Measurements from ENCODE around the gene TNNI2. TPM values are rescaled to one million over a fixed set of nuclear protein-coding genes. Genes with fewer than 3 reads are reported as not detected.

Gene TNNI2
- total and polyA plus RNA-seq, 2 donors (not counting 1 experiment from before 2014, with no cell fraction given), result not detected

- Histone ChIP-seq H3K27ac (ENCODE audit: insufficient read depth, low read length) (no peak overlapping the region), H3K9me3 (ENCODE audit: control insufficient read depth, insufficient read depth, low read depth, low read length) (no peaks in the 10 kb centered on the region), H4K20me1 (ENCODE audit: control insufficient read depth, extremely low read depth, insufficient read depth, low read length) (no peaks in the 10 kb centered on the region), H3K79me2 (ENCODE audit: control insufficient read depth, insufficient read depth, low read length) (no peaks in the 10 kb centered on the region), H3K4me1 (ENCODE audit: control insufficient read depth, extremely low read depth, insufficient read depth, low read length) (no peaks in the 10 kb centered on the region), H2AFZ (ENCODE audit: low read length) (no peak overlapping the region), H3K27me3 (ENCODE audit: control insufficient read depth, insufficient read depth, low read length) (no peaks in the 10 kb centered on the region), H3K9ac (ENCODE audit: insufficient read depth, low read length) (no peak overlapping the region), H3K4me3 (replicated peaks in 1 of 4; ENCODE audit: control extremely low read depth in 1 of 4, insufficient read depth in 1 of 4, low read depth in 3 of 4, low read length in 4 of 4) (no peak overlapping the region), H3K4me2 (ENCODE audit: extremely low read depth, insufficient read depth, low read length) (no peak overlapping the region), H3K36me3 (ENCODE audit: control insufficient read depth, insufficient read depth, low read length) (no peaks in the 10 kb centered on the region)
- DNase-seq (ENCODE audit: low read depth in 2 of 2), result no peak
- TF ChIP-seq EZH2 (IDR thresholded peaks at IDR 0.05; ENCODE audit: low read length, missing control alignments) (no peak), CTCF (conservative IDR thresholded peaks at IDR 0.05 in 1 of 2, IDR thresholded peaks at IDR 0.05 in 1 of 2; ENCODE audit: low read depth in 1 of 2, low read length in 2 of 2) (no peak)
Observed at GRCh38 chr11:1839924-1840779, 1.4 kb downstream of the TNNI2 start.

- H3K27me3 ChIP-seq (ENCODE audit: control insufficient read depth, insufficient read depth, low read length), result no peaks in the 10 kb centered on the region
- H3K9me3 ChIP-seq (ENCODE audit: control insufficient read depth, insufficient read depth, low read depth, low read length), result no peaks in the 10 kb centered on the region
- no peak overlapping the region for H3K9ac ChIP-seq (ENCODE audit: insufficient read depth, low read length)
- no peaks in the 10 kb centered on the region for H4K20me1 ChIP-seq (ENCODE audit: control insufficient read depth, extremely low read depth, insufficient read depth, low read length)
- no peak overlapping the region for H2AFZ ChIP-seq (ENCODE audit: low read length)
- no peak overlapping the region for H3K4me3 ChIP-seq (replicated peaks in 1 of 4; ENCODE audit: control extremely low read depth in 1 of 4, insufficient read depth in 1 of 4, low read depth in 3 of 4, low read length in 4 of 4)
- H3K4me2 ChIP-seq (ENCODE audit: extremely low read depth, insufficient read depth, low read length), result no peak overlapping the region
- no peak for DNase-seq (ENCODE audit: low read depth in 2 of 2)
- no peaks in the 10 kb centered on the region for H3K4me1 ChIP-seq (ENCODE audit: control insufficient read depth, extremely low read depth, insufficient read depth, low read length)
- no peaks in the 10 kb centered on the region for H3K36me3 ChIP-seq (ENCODE audit: control insufficient read depth, insufficient read depth, low read length)
- no peaks in the 10 kb centered on the region for H3K79me2 ChIP-seq (ENCODE audit: control insufficient read depth, insufficient read depth, low read length)
- TF ChIP-seq CTCF (conservative IDR thresholded peaks at IDR 0.05 in 1 of 2, IDR thresholded peaks at IDR 0.05 in 1 of 2; ENCODE audit: low read depth in 1 of 2, low read length in 2 of 2) (no peak), EZH2 (IDR thresholded peaks at IDR 0.05; ENCODE audit: low read length, missing control alignments) (no peak)
- H3K27ac ChIP-seq (ENCODE audit: insufficient read depth, low read length), result no peak overlapping the region
Observed at GRCh38 chr11:1840780-1841480, 2.1 kb downstream of the TNNI2 start.

- Histone ChIP-seq H3K4me1 (ENCODE audit: control insufficient read depth, extremely low read depth, insufficient read depth, low read length) (no peaks in the 10 kb centered on the region), H3K4me2 (ENCODE audit: extremely low read depth, insufficient read depth, low read length) (no peak overlapping the region), H3K27me3 (ENCODE audit: control insufficient read depth, insufficient read depth, low read length) (no peaks in the 10 kb centered on the region), H3K9me3 (ENCODE audit: control insufficient read depth, insufficient read depth, low read depth, low read length) (no peaks in the 10 kb centered on the region), H3K9ac (ENCODE audit: insufficient read depth, low read length) (no peak overlapping the region), H3K27ac (ENCODE audit: insufficient read depth, low read length) (no peak overlapping the region), H4K20me1 (ENCODE audit: control insufficient read depth, extremely low read depth, insufficient read depth, low read length) (no peaks in the 10 kb centered on the region), H3K79me2 (ENCODE audit: control insufficient read depth, insufficient read depth, low read length) (no peaks in the 10 kb centered on the region), H3K4me3 (replicated peaks in 1 of 4; ENCODE audit: control extremely low read depth in 1 of 4, insufficient read depth in 1 of 4, low read depth in 3 of 4, low read length in 4 of 4) (no peak overlapping the region), H2AFZ (ENCODE audit: low read length) (no peak overlapping the region), H3K36me3 (ENCODE audit: control insufficient read depth, insufficient read depth, low read length) (no peaks in the 10 kb centered on the region)
- DNase-seq (ENCODE audit: low read depth in 2 of 2), result no peak
- TF ChIP-seq EZH2 (IDR thresholded peaks at IDR 0.05; ENCODE audit: low read length, missing control alignments) (no peak), CTCF (conservative IDR thresholded peaks at IDR 0.05 in 1 of 2, IDR thresholded peaks at IDR 0.05 in 1 of 2; ENCODE audit: low read depth in 1 of 2, low read length in 2 of 2) (no peak)
Observed at GRCh38 chr11:1841511-1842148, 2.8 kb downstream of the TNNI2 start.
